ENCODE measurements around the gene AEBP1. TPM values are rescaled to one million over a fixed set of nuclear protein-coding genes. Genes with fewer than 3 reads are reported as not detected.

Gene AEBP1
- total and polyA plus RNA-seq, 4 donors: 293 to 2,243 (median 977) TPM

GRCh38 chr7:44078521-44078920, 25.6 kb upstream of the AEBP1 start:
- peak; percentile 29 to 63 for DNase-seq
- no peaks in the 10 kb centered on the region for H3K27me3 ChIP-seq (ENCODE audit: control insufficient read depth in 1 of 2, insufficient read depth in 2 of 2, low read length in 1 of 2)
- WGBS, 2 donors: 75 to 81% methylated on average over 8 of the region's 8 CpGs
- H3K9me3 ChIP-seq (ENCODE audit: control insufficient read depth, low read length): no peaks in the 10 kb centered on the region
- no peak for ATAC-seq (ENCODE audit: low FRiP score)
- intact Hi-C loops (cut with DNase I): loop anchor here in 1 of 2 donors (2.0 kb wide), 1 partner anchor 28 kb away; no protein-coding TSS in a partner anchor
- peaks cover 0 to 4% of the 10 kb centered on the region in 2 donors for H3K36me3 ChIP-seq (ENCODE audit: control insufficient read depth in 1 of 2, insufficient read depth in 2 of 2, low read length in 1 of 2)
- H3K27ac ChIP-seq (ENCODE audit: low read depth in 1 of 2, low read length in 2 of 2): no peak overlapping the region
- H3K4me1 ChIP-seq (ENCODE audit: control insufficient read depth in 1 of 2, insufficient read depth in 2 of 2, low read length in 2 of 2): no peaks in the 10 kb centered on the region
- H3K4me3 ChIP-seq (ENCODE audit: low read length in 2 of 2): no peak overlapping the region

GRCh38 chr7:44079331-44080021, 24.7 kb upstream of the AEBP1 start:
- Histone ChIP-seq H3K27me3 (ENCODE audit: control insufficient read depth in 1 of 2, insufficient read depth in 2 of 2, low read length in 1 of 2) (no peaks in the 10 kb centered on the region), H3K9me3 (ENCODE audit: control insufficient read depth, low read length) (no peaks in the 10 kb centered on the region), H3K36me3 (ENCODE audit: control insufficient read depth in 1 of 2, insufficient read depth in 2 of 2, low read length in 1 of 2) (peaks cover 0 to 4% of the 10 kb centered on the region in 2 donors), H3K27ac (ENCODE audit: low read depth in 1 of 2, low read length in 2 of 2) (no peak overlapping the region), H3K4me3 (ENCODE audit: low read length in 2 of 2) (no peak overlapping the region), H3K4me1 (ENCODE audit: control insufficient read depth in 1 of 2, insufficient read depth in 2 of 2, low read length in 2 of 2) (peaks cover 0 to 4% of the 10 kb centered on the region in 2 donors)
- ATAC-seq (ENCODE audit: low FRiP score): no peak
- WGBS, 2 donors: 78 to 81% methylated on average over 11 of the region's 11 CpGs
- intact Hi-C loops (cut with DNase I): loop anchor here in 1 of 2 donors (2.0 to 5.0 kb wide), 2 partner anchors 27 to 43 kb away; partner anchors contain the start of gene POLD2
- DNase-seq: peak; percentile 26 to 70

- 92 to 95% methylated on average over 5 of the region's 5 CpGs for WGBS, 2 donors
- no peaks in the 10 kb centered on the region for H3K9me3 ChIP-seq (ENCODE audit: control insufficient read depth, low read length)
- H3K27ac ChIP-seq (ENCODE audit: low read depth in 1 of 2, low read length in 2 of 2): no peak overlapping the region
- H3K36me3 ChIP-seq (ENCODE audit: control insufficient read depth in 1 of 2, insufficient read depth in 2 of 2, low read length in 1 of 2): peaks cover 0 to 4% of the 10 kb centered on the region in 2 donors
- DNase-seq: peak; percentile 50 to 70
- H3K27me3 ChIP-seq (ENCODE audit: control insufficient read depth in 1 of 2, insufficient read depth in 2 of 2, low read length in 1 of 2): no peaks in the 10 kb centered on the region
- peaks cover 0 to 5% of the 10 kb centered on the region in 2 donors for H3K4me1 ChIP-seq (ENCODE audit: control insufficient read depth in 1 of 2, insufficient read depth in 2 of 2, low read length in 2 of 2)
- intact Hi-C loops (cut with DNase I): loop anchor here in 1 of 2 donors (5.0 kb wide), 1 partner anchor 42 kb away; the partner anchor contains the start of gene POLD2
- ATAC-seq (ENCODE audit: low FRiP score): no peak
- H3K4me3 ChIP-seq (ENCODE audit: low read length in 2 of 2): no peak overlapping the region
Observed at GRCh38 chr7:44080118-44080517, 24.0 kb upstream of the AEBP1 start.

GRCh38 chr7:44080686-44081265, 23.4 kb upstream of the AEBP1 start:
- peaks cover 0 to 2% of the 10 kb centered on the region in 2 donors for H3K36me3 ChIP-seq (ENCODE audit: control insufficient read depth in 1 of 2, insufficient read depth in 2 of 2, low read length in 1 of 2)
- ATAC-seq (ENCODE audit: low FRiP score): no peak

GRCh38 chr7:44081266-44081748, 22.8 kb upstream of the AEBP1 start:
- H3K27ac ChIP-seq (ENCODE audit: low read depth in 1 of 2, low read length in 2 of 2): no peak overlapping the region
- peaks cover 0 to 5% of the 10 kb centered on the region in 2 donors for H3K4me1 ChIP-seq (ENCODE audit: control insufficient read depth in 1 of 2, insufficient read depth in 2 of 2, low read length in 2 of 2)
- intact Hi-C loops (cut with DNase I): loop anchor here in 1 of 2 donors (5.0 kb wide), 1 partner anchor 41 kb away; the partner anchor contains the start of gene POLD2
- H3K4me3 ChIP-seq (ENCODE audit: low read length in 2 of 2): no peak overlapping the region
- H3K27me3 ChIP-seq (ENCODE audit: control insufficient read depth in 1 of 2, insufficient read depth in 2 of 2, low read length in 1 of 2): no peaks in the 10 kb centered on the region
- ATAC-seq (ENCODE audit: low FRiP score): no peak
- H3K9me3 ChIP-seq (ENCODE audit: control insufficient read depth, low read length): no peaks in the 10 kb centered on the region
- WGBS, 2 donors: 70 to 74% methylated on average over 9 of the region's 9 CpGs
- DNase-seq: no peak
- H3K36me3 ChIP-seq (ENCODE audit: control insufficient read depth in 1 of 2, insufficient read depth in 2 of 2, low read length in 1 of 2): peaks cover 0 to 2% of the 10 kb centered on the region in 2 donors

More at GRCh38 chr7:44080686-44081265, 23.4 kb upstream of the AEBP1 start:
- peaks cover 0 to 5% of the 10 kb centered on the region in 2 donors for H3K4me1 ChIP-seq (ENCODE audit: control insufficient read depth in 1 of 2, insufficient read depth in 2 of 2, low read length in 2 of 2)
- peak in 1 of 2 donors; percentile 69 for DNase-seq
- H3K27me3 ChIP-seq (ENCODE audit: control insufficient read depth in 1 of 2, insufficient read depth in 2 of 2, low read length in 1 of 2): no peaks in the 10 kb centered on the region
- H3K9me3 ChIP-seq (ENCODE audit: control insufficient read depth, low read length): no peaks in the 10 kb centered on the region
- H3K4me3 ChIP-seq (ENCODE audit: low read length in 2 of 2): no peak overlapping the region
- no peak overlapping the region for H3K27ac ChIP-seq (ENCODE audit: low read depth in 1 of 2, low read length in 2 of 2)
- 68 to 75% methylated on average over 9 to 11 of the region's 11 CpGs for WGBS, 2 donors
- intact Hi-C loops (cut with DNase I): loop anchor here in 1 of 2 donors (5.0 kb wide), 1 partner anchor 42 kb away; the partner anchor contains the start of gene POLD2

- DNase-seq (peak; percentile 99 to 100), ATAC-seq (ENCODE audit: low FRiP score) (peak; percentile 96)
- peaks cover 0 to 8% of the 10 kb centered on the region in 2 donors for H3K4me1 ChIP-seq (ENCODE audit: control insufficient read depth in 1 of 2, insufficient read depth in 2 of 2, low read length in 2 of 2)
- no peaks in the 10 kb centered on the region for H3K9me3 ChIP-seq (ENCODE audit: control insufficient read depth, low read length)
- peak overlapping the region; percentile 55 to 57 for H3K27ac ChIP-seq (ENCODE audit: low read depth in 1 of 2, low read length in 2 of 2)
- WGBS, 2 donors: 0% methylated on average over 51 to 54 of the region's 54 CpGs
- intact Hi-C loops (cut with DNase I): loop anchor here in 1 of 2 donors (5.0 kb wide), 1 partner anchor 40 kb away; the partner anchor contains the start of gene POLD2
- no peaks in the 10 kb centered on the region for H3K27me3 ChIP-seq (ENCODE audit: control insufficient read depth in 1 of 2, insufficient read depth in 2 of 2, low read length in 1 of 2)
- H3K36me3 ChIP-seq (ENCODE audit: control insufficient read depth in 1 of 2, insufficient read depth in 2 of 2, low read length in 1 of 2): peaks cover 0 to under 1% of the 10 kb centered on the region in 2 donors
- H3K4me3 ChIP-seq (ENCODE audit: low read length in 2 of 2): peak overlapping the region in 1 of 2 donors; percentile 27
Observed at GRCh38 chr7:44082541-44083207, 21.5 kb upstream of the AEBP1 start.

GRCh38 chr7:44083796-44084195, 20.3 kb upstream of the AEBP1 start:
- peaks cover 0 to 8% of the 10 kb centered on the region in 2 donors for H3K4me1 ChIP-seq (ENCODE audit: control insufficient read depth in 1 of 2, insufficient read depth in 2 of 2, low read length in 2 of 2)
- intact Hi-C loops (cut with DNase I): loop anchor here in 1 of 2 donors (5.0 kb wide), 1 partner anchor 39 kb away; the partner anchor contains the start of gene POLD2
- 91 to 93% methylated on average over 3 of the region's 3 CpGs for WGBS, 2 donors

GRCh38 chr7:44084701-44085100, 19.4 kb upstream of the AEBP1 start:
- Histone ChIP-seq H3K4me3 (ENCODE audit: low read length in 2 of 2) (no peak overlapping the region), H3K36me3 (ENCODE audit: control insufficient read depth in 1 of 2, insufficient read depth in 2 of 2, low read length in 1 of 2) (no peaks in the 10 kb centered on the region), H3K9me3 (ENCODE audit: control insufficient read depth, low read length) (no peaks in the 10 kb centered on the region), H3K27ac (ENCODE audit: low read depth in 1 of 2, low read length in 2 of 2) (peak overlapping the region; percentile 78 to 79), H3K4me1 (ENCODE audit: control insufficient read depth in 1 of 2, insufficient read depth in 2 of 2, low read length in 2 of 2) (peaks cover 0 to 8% of the 10 kb centered on the region in 2 donors), H3K27me3 (ENCODE audit: control insufficient read depth in 1 of 2, insufficient read depth in 2 of 2, low read length in 1 of 2) (no peaks in the 10 kb centered on the region)
- DNase-seq (no peak), ATAC-seq (ENCODE audit: low FRiP score) (no peak)
- intact Hi-C loops (cut with DNase I): loop anchor here in 1 of 2 donors (5.0 kb wide), 1 partner anchor 38 kb away; the partner anchor contains the start of gene POLD2
- WGBS, 2 donors: 24 to 35% methylated on average over 4 of the region's 4 CpGs

More at GRCh38 chr7:44083796-44084195, 20.3 kb upstream of the AEBP1 start:
- H3K36me3 ChIP-seq (ENCODE audit: control insufficient read depth in 1 of 2, insufficient read depth in 2 of 2, low read length in 1 of 2): no peaks in the 10 kb centered on the region
- no peak overlapping the region for H3K4me3 ChIP-seq (ENCODE audit: low read length in 2 of 2)
- DNase-seq (no peak), ATAC-seq (ENCODE audit: low FRiP score) (no peak)
- H3K27me3 ChIP-seq (ENCODE audit: control insufficient read depth in 1 of 2, insufficient read depth in 2 of 2, low read length in 1 of 2): no peaks in the 10 kb centered on the region
- H3K9me3 ChIP-seq (ENCODE audit: control insufficient read depth, low read length): no peaks in the 10 kb centered on the region
- peak overlapping the region; percentile 14 to 77 for H3K27ac ChIP-seq (ENCODE audit: low read depth in 1 of 2, low read length in 2 of 2)

All from aorta (tissue), 5 donors.